PC-3 (cell line): ENCODE data around the gene ALDH6A1. TPM values are rescaled to one million over a fixed set of nuclear protein-coding genes. Genes with fewer than 3 reads are reported as not detected.

Experiments
- ATAC-seq: fragments of 200-7000 bp; cut with Tn5 transposase; 2 replicates; pipeline ENCODE4 v1.9.1; 2020; ENCODE audit warnings: mild to moderate bottlenecking, moderate library complexity
- BruUV-seq: library from RNA; stranded (reverse); fragments of 400-500 nt; replicated peaks from 2 replicates; lab custom pipeline; 2021; lab: Mats Ljungman, UMichigan
- CTCF ChIA-PET: fragments of 300-600 bp; sonication (Branson Sonifier 250); formaldehyde crosslinking; loops from one replicate; lab custom pipeline; 2022; ENCODE audit warnings: antibody characterized with exemption; lab: Charles Lee
- POLR2A ChIA-PET: fragments of 300-600 bp; sonication (Branson Sonifier 250); formaldehyde crosslinking; loops from one replicate; lab custom pipeline; 2022; ENCODE audit warnings: antibody characterized with exemption; ENCODE audit not compliant: unreplicated experiment; lab: Charles Lee
- DNase-seq: peaks from one replicate; pipeline ENCODE4 v3.0.0-alpha.2; 2015
- H2AFZ ChIP-seq: fragments of 300-600 bp; sonication (generic); 2 replicates; pipeline ENCODE4 v1.6.0; 2016; ENCODE audit warnings: antibody characterized with exemption, low read length
- H3F3A ChIP-seq: fragments of 300-600 bp; sonication (generic); one replicate; pipeline ENCODE4 v1.6.0; 2017; ENCODE audit warnings: antibody characterized with exemption, low read length, control low read depth, mild to moderate bottlenecking; ENCODE audit not compliant: unreplicated experiment
- H3K27ac ChIP-seq: fragments of 300-600 bp; sonication (generic); 2 replicates; pipeline ENCODE4 v1.5.1; 2016; ENCODE audit warnings: mild to moderate bottlenecking, low read length
- H3K27me3 ChIP-seq: fragments of 300-600 bp; sonication (generic); 2 replicates; pipeline ENCODE4 v1.6.1; 2016; ENCODE audit warnings: low read length, mixed read lengths
- H3K36me3 ChIP-seq: fragments of 300-600 bp; sonication (generic); 2 replicates; pipeline ENCODE4 v1.6.1; 2016; ENCODE audit warnings: low read depth, mixed run types, low read length, mixed read lengths
- H3K4me1 ChIP-seq: fragments of 300-600 bp; sonication (generic); 2 replicates; pipeline ENCODE4 v1.5.1; 2016; ENCODE audit warnings: low read length; ENCODE audit not compliant: insufficient read depth
- H3K4me2 ChIP-seq: fragments of 300-600 bp; sonication (generic); 2 replicates; pipeline ENCODE4 v1.6.0; 2016; ENCODE audit warnings: low read length
- H3K4me3 ChIP-seq: fragments of 300-600 bp; sonication (generic); 2 replicates; pipeline ENCODE4 v1.5.1; 2016; ENCODE audit warnings: mild to moderate bottlenecking, low read length, mixed read lengths
- H3K79me2 ChIP-seq: fragments of 300-600 bp; sonication (generic); 2 replicates; pipeline ENCODE4 v1.6.1; 2017; ENCODE audit warnings: low read length, mixed read lengths
- H3K9ac ChIP-seq: fragments of 300-600 bp; sonication (generic); 2 replicates; pipeline ENCODE4 v1.6.0; 2016; ENCODE audit warnings: mild to moderate bottlenecking, low read length
- H3K9me2 ChIP-seq: fragments of 300-600 bp; sonication (generic); replicated peaks from 2 replicates; pipeline ENCODE4 v1.6.1; 2016; ENCODE audit warnings: mixed run types, low read length, mixed read lengths
- H3K9me3 ChIP-seq: fragments of 300-600 bp; sonication (generic); 2 replicates; pipeline ENCODE4 v1.6.1; 2016; ENCODE audit warnings: low read length, mixed read lengths
- H4K20me1 ChIP-seq: fragments of 300-600 bp; sonication (generic); 2 replicates; pipeline ENCODE4 v1.6.1; 2016; ENCODE audit warnings: low read length, mixed read lengths
- EZH2 ChIP-seq: fragments of 300-600 bp; sonication (generic); IDR thresholded peaks from one replicate; pipeline ENCODE4 v1.6.1; 2017; ENCODE audit warnings: antibody characterized with exemption, mild to moderate bottlenecking, low read length; ENCODE audit not compliant: unreplicated experiment
- EZH2phosphoT487 ChIP-seq: fragments of 300-600 bp; sonication (generic); IDR thresholded peaks from 2 replicates; pipeline ENCODE4 v1.6.1; 2018; ENCODE audit warnings: mild to moderate bottlenecking, antibody characterized with exemption, low read length, borderline replicate concordance
- intact Hi-C: fragments of 100-400 bp; cut with micrococcal nuclease; formaldehyde crosslinking; loops from 2 replicates; pipeline ENCODE4 v1.9.0; 2023
- total RNA-seq: library from RNA; depleted of rRNA; stranded (reverse); fragments of >200 nt; gene quantifications from 2 replicates; pipeline ENCODE4 v1.2.3, GENCODE V29; 2014
- TF ChIP-seq, protein P1 (sequence below): fragments of 300-600 bp; sonication (generic); conservative IDR thresholded peaks from 2 replicates; pipeline ENCODE4 v1.5.1; 2017; ENCODE audit warnings: antibody characterized with exemption, low read depth, mild to moderate bottlenecking, low read length

Gene ALDH6A1
- total RNA-seq, 1 experiment from 2014 or later, result 5.4 TPM

- TF ChIP-seq EZH2phosphoT487 (no peak), EZH2 (no peak)
- TF ChIP-seq, protein P1, sequence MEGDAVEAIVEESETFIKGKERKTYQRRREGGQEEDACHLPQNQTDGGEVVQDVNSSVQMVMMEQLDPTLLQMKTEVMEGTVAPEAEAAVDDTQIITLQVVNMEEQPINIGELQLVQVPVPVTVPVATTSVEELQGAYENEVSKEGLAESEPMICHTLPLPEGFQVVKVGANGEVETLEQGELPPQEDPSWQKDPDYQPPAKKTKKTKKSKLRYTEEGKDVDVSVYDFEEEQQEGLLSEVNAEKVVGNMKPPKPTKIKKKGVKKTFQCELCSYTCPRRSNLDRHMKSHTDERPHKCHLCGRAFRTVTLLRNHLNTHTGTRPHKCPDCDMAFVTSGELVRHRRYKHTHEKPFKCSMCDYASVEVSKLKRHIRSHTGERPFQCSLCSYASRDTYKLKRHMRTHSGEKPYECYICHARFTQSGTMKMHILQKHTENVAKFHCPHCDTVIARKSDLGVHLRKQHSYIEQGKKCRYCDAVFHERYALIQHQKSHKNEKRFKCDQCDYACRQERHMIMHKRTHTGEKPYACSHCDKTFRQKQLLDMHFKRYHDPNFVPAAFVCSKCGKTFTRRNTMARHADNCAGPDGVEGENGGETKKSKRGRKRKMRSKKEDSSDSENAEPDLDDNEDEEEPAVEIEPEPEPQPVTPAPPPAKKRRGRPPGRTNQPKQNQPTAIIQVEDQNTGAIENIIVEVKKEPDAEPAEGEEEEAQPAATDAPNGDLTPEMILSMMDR, result no peak
- Histone ChIP-seq H4K20me1 (no peaks in the 10 kb centered on the region), H3K9ac (no peak overlapping the region), H3K4me3 (no peak overlapping the region), H3K9me2 (no peaks in the 10 kb centered on the region), H3F3A (no peaks in the 10 kb centered on the region), H3K36me3 (no peaks in the 10 kb centered on the region), H3K27me3 (no peaks in the 10 kb centered on the region), H3K27ac (no peak overlapping the region), H2AFZ (no peak overlapping the region), H3K79me2 (no peaks in the 10 kb centered on the region), H3K9me3 (no peaks in the 10 kb centered on the region), H3K4me1 (peaks cover 27% of the 10 kb centered on the region), H3K4me2 (peak overlapping the region; percentile 9; the same call in 1 of the 2 replicates)
- BruUV-seq, result no TSS peak
- CTCF ChIA-PET, result no interaction called here
- intact Hi-C loops, result no loop called here
- peak; percentile 34 for DNase-seq
- POLR2A ChIA-PET, result no interaction called here
- no peak for ATAC-seq
These were observed 19.4 kb downstream of the ALDH6A1 start for GRCh38 chr14:74064883-74065282.

GRCh38 chr14:74064426-74064825 lies 19.8 kb downstream of the ALDH6A1 start:
- DNase-seq, result no peak
- Histone ChIP-seq H4K20me1 (no peaks in the 10 kb centered on the region), H3K27me3 (no peaks in the 10 kb centered on the region), H3F3A (no peaks in the 10 kb centered on the region), H3K9me2 (no peaks in the 10 kb centered on the region), H3K4me1 (peaks cover 27% of the 10 kb centered on the region), H3K4me3 (no peak overlapping the region), H3K4me2 (no peak overlapping the region), H3K79me2 (no peaks in the 10 kb centered on the region), H3K9ac (no peak overlapping the region), H3K9me3 (no peaks in the 10 kb centered on the region), H3K36me3 (no peaks in the 10 kb centered on the region), H2AFZ (no peak overlapping the region), H3K27ac (no peak overlapping the region)
- intact Hi-C loops, result no loop called here
- TF ChIP-seq, protein P1, result no peak
- no peak for TF ChIP-seq EZH2phosphoT487
- TF ChIP-seq EZH2, result no peak
- ChIA-PET POLR2A (no interaction called here), CTCF (no interaction called here)
- no peak for ATAC-seq
- BruUV-seq, result no TSS peak

- no peak for TF ChIP-seq EZH2
- TF ChIP-seq, protein P1, result no peak
- TF ChIP-seq EZH2phosphoT487, result no peak
- Histone ChIP-seq H4K20me1 (no peaks in the 10 kb centered on the region), H3K9me2 (no peaks in the 10 kb centered on the region), H3K27ac (peak overlapping the region; percentile 58), H2AFZ (no peak overlapping the region), H3K9me3 (no peaks in the 10 kb centered on the region), H3F3A (no peaks in the 10 kb centered on the region), H3K4me1 (peaks cover 27% of the 10 kb centered on the region), H3K4me2 (peak overlapping the region; percentile 35; the same call in 1 of the 2 replicates), H3K4me3 (no peak overlapping the region), H3K36me3 (no peaks in the 10 kb centered on the region), H3K9ac (no peak overlapping the region), H3K27me3 (no peaks in the 10 kb centered on the region), H3K79me2 (no peaks in the 10 kb centered on the region)
- CTCF ChIA-PET, result no interaction called here
- DNase-seq, result peak; percentile 68
- no TSS peak for BruUV-seq
- intact Hi-C loops, result loop anchor here (1.0 kb wide), 1 partner anchor 44 kb away; no protein-coding TSS in a partner anchor
- POLR2A ChIA-PET, result no interaction called here
- ATAC-seq, result peak; percentile 70
These were observed 21.5 kb downstream of the ALDH6A1 start for GRCh38 chr14:74062809-74063150.
